Endometrial microvascular endothelial cells (primary cell): Measurements from ENCODE around the gene SETD2. TPM values are rescaled to one million over a fixed set of nuclear protein-coding genes. Genes with fewer than 3 reads are reported as not detected.

Experiments used
- in situ Hi-C: cut with HindIII; loops from 2 replicates; pipeline ENCODE4 v1.10.0; 2017; ENCODE audit warnings: low sequenced_read_pairs, low pct_unique_long_range_greater_than_20kb; ENCODE audit errors: inconsistent ontology term
- total RNA-seq: library from RNA; depleted of rRNA; stranded (reverse); fragments of >200 nt; gene quantifications from one replicate; pipeline ENCODE4 v1.2.3, GENCODE V29; 2015; ENCODE audit errors: inconsistent ontology term

Gene SETD2
- total RNA-seq, 1 donor from 2014 or later = 21.4 TPM

- in situ Hi-C loops = no loop called here
Measured at GRCh38 chr3:46979958-46980497, 183.9 kb downstream of the SETD2 start.

GRCh38 chr3:46978985-46979944, 184.6 kb downstream of the SETD2 start, which contains the start of gene NBEAL2:
NBEAL2 (plus strand) TSS chr3:46979666; CDS start chr3:46979862, 196 bp downstream.
- in situ Hi-C loops = no loop called here

- in situ Hi-C loops = no loop called here
Measured at GRCh38 chr3:46978381-46978780, 185.5 kb downstream of the SETD2 start.

GRCh38 chr3:46977811-46978195, 186.1 kb downstream of the SETD2 start:
- in situ Hi-C loops = no loop called here

- in situ Hi-C loops = no loop called here
Measured at GRCh38 chr3:46976326-46977190, 187.4 kb downstream of the SETD2 start, which contains the start of gene CCDC12. CCDC12 (minus strand) TSS chr3:46976745; CDS start chr3:46976732, 13 bp downstream.

- in situ Hi-C loops = no loop called here
Measured at GRCh38 chr3:46974421-46975171, 189.3 kb downstream of the SETD2 start.

- in situ Hi-C loops = no loop called here
Measured at GRCh38 chr3:46972396-46972795, 191.5 kb downstream of the SETD2 start.

GRCh38 chr3:46971742-46972141, 192.2 kb downstream of the SETD2 start:
- in situ Hi-C loops = no loop called here

- in situ Hi-C loops = no loop called here
Measured at GRCh38 chr3:46971151-46971550, 192.8 kb downstream of the SETD2 start.

GRCh38 chr3:46970391-46971091, 193.4 kb downstream of the SETD2 start:
- in situ Hi-C loops = no loop called here

GRCh38 chr3:46968783-46969428, 195.0 kb downstream of the SETD2 start:
- in situ Hi-C loops = no loop called here

GRCh38 chr3:46966811-46967210, 197.1 kb downstream of the SETD2 start:
- in situ Hi-C loops = no loop called here

Other genes with a start within 250 kb of the SETD2 start
- 27.0 TPM for gene CCDC12, start 187.4 kb downstream of the SETD2 start, total RNA-seq
- 39.9 TPM for gene NBEAL2, start 184.4 kb downstream of the SETD2 start, total RNA-seq
- gene KIF9, start 118.7 kb upstream of the SETD2 start, total RNA-seq = 16.6 TPM
- gene KLHL18, start 118.8 kb upstream of the SETD2 start, total RNA-seq = 37.4 TPM
- gene PTPN23, start 216.9 kb upstream of the SETD2 start, total RNA-seq = 21.6 TPM